HEK293 (cell line): Measurements from ENCODE around the gene PCSK2.
A peak's percentile ranks its signal among the peaks of the same experiment; 100 is the strongest.

ENCODE experiments used
- CTCF ChIA-PET: fragments of 350-600 bp; formaldehyde crosslinking; extraction: SDS; loops from one replicate; lab custom pipeline; 2021; ENCODE audit warnings: antibody characterized with exemption; lab: Yijun Ruan, JAX
- POLR2A ChIA-PET: fragments of 300-600 bp; formaldehyde crosslinking; extraction: SDS; loops from one replicate; lab custom pipeline; 2020; ENCODE audit warnings: antibody characterized with exemption, inconsistent platforms; lab: Yijun Ruan, JAX
- H3K27ac ChIP-seq: fragments of 200-500 bp; sonication (Bioruptor generic); 2 replicates; pipeline ENCODE4 v1.5.1; 2014; ENCODE audit warnings: low read depth, low read length, control low read depth, inconsistent platforms; ENCODE audit errors: extremely low read depth
- H3K36me3 ChIP-seq, 2 experiments: fragments of 200-500 bp in 1 of 2; sonication (Bioruptor generic) in 1 of 2; 1 replicate in 1 of 2; 2 replicates in 1 of 2; pipeline ENCODE4 v1.5.1; 2014 to 2017; ENCODE audit warnings: inconsistent platforms in 2 of 2, low read length in 2 of 2; ENCODE audit not compliant: control insufficient read depth in 2 of 2, insufficient read depth in 1 of 2
- H3K4me1 ChIP-seq: fragments of 200-500 bp; sonication (Bioruptor generic); 2 replicates; pipeline ENCODE4 v1.5.1; 2014; ENCODE audit warnings: mild to moderate bottlenecking, low read length, inconsistent platforms; ENCODE audit not compliant: control insufficient read depth, insufficient read depth
- H3K4me3 ChIP-seq: 2 replicates; pipeline ENCODE4 v1.5.1; 2011; ENCODE audit warnings: low read depth, mild to moderate bottlenecking, control low read depth, low read length, moderate library complexity
- H3K9me3 ChIP-seq: fragments of 200-500 bp; sonication (Bioruptor generic); 2 replicates; pipeline ENCODE4 v1.5.1; 2014; ENCODE audit warnings: low read depth, low read length, inconsistent platforms; ENCODE audit not compliant: control insufficient read depth, insufficient read depth
- EGR2 ChIP-seq: fragments of 450-650 bp; formaldehyde crosslinking; IDR thresholded peaks from 2 replicates; pipeline ENCODE4 v1.5.1; 2016; ENCODE audit warnings: low read depth, missing biosample characterization, missing genetic modification characterization
- GLIS2 ChIP-seq: fragments of 450-650 bp; formaldehyde crosslinking; IDR thresholded peaks from 2 replicates; pipeline ENCODE4 v1.5.1; 2016; ENCODE audit warnings: missing biosample characterization, missing genetic modification characterization
- ZBTB20 ChIP-seq: fragments of 450-650 bp; formaldehyde crosslinking; IDR thresholded peaks from 2 replicates; pipeline ENCODE4 v1.5.1; 2016; ENCODE audit warnings: missing biosample characterization, missing genetic modification characterization
- ZBTB7A ChIP-seq: fragments of 450-650 bp; formaldehyde crosslinking; IDR thresholded peaks from 2 replicates; pipeline ENCODE4 v1.5.1; 2016; ENCODE audit warnings: low read depth, missing biosample characterization, missing genetic modification characterization
- ZEB2 ChIP-seq: fragments of 450-650 bp; formaldehyde crosslinking; IDR thresholded peaks from 2 replicates; pipeline ENCODE4 v1.5.1; 2016; ENCODE audit warnings: missing biosample characterization, missing genetic modification characterization
- ZIC2 ChIP-seq: fragments of 450-650 bp; formaldehyde crosslinking; IDR thresholded peaks from 2 replicates; pipeline ENCODE4 v1.5.1; 2016; ENCODE audit warnings: missing biosample characterization, missing genetic modification characterization
- ZNF121 ChIP-seq: fragments of 450-650 bp; formaldehyde crosslinking; IDR thresholded peaks from 2 replicates; pipeline ENCODE4 v1.5.1; 2016; ENCODE audit warnings: missing biosample characterization, missing genetic modification characterization
- ZNF138 ChIP-seq: fragments of 450-650 bp; formaldehyde crosslinking; IDR thresholded peaks from 2 replicates; pipeline ENCODE4 v1.5.1; 2016; ENCODE audit warnings: missing biosample characterization, missing genetic modification characterization, borderline replicate concordance
- ZNF148 ChIP-seq: fragments of 450-650 bp; formaldehyde crosslinking; IDR thresholded peaks from 2 replicates; pipeline ENCODE4 v1.5.0; 2017; ENCODE audit warnings: missing biosample characterization, missing genetic modification characterization, borderline replicate concordance
- ZNF335 ChIP-seq: fragments of 450-650 bp; formaldehyde crosslinking; conservative IDR thresholded peaks from 2 replicates; pipeline ENCODE4 v1.5.1; 2016; ENCODE audit warnings: missing biosample characterization, missing genetic modification characterization
- ZNF473 ChIP-seq: fragments of 450-650 bp; formaldehyde crosslinking; IDR thresholded peaks from 2 replicates; pipeline ENCODE4 v1.5.1; 2017; ENCODE audit warnings: missing biosample characterization, missing genetic modification characterization
- ZNF521 ChIP-seq: fragments of 450-650 bp; formaldehyde crosslinking; IDR thresholded peaks from 2 replicates; pipeline ENCODE4 v1.5.1; 2017; ENCODE audit warnings: missing biosample characterization, mild to moderate bottlenecking, missing genetic modification characterization
- ZNF548 ChIP-seq: fragments of 450-650 bp; formaldehyde crosslinking; IDR thresholded peaks from 2 replicates; pipeline ENCODE4 v1.5.1; 2016; ENCODE audit warnings: missing biosample characterization, missing genetic modification characterization
- ZNF580 ChIP-seq: fragments of 450-650 bp; formaldehyde crosslinking; IDR thresholded peaks from 2 replicates; pipeline ENCODE4 v1.5.1; 2016; ENCODE audit warnings: missing biosample characterization, missing genetic modification characterization
- ZNF585B ChIP-seq: fragments of 450-650 bp; formaldehyde crosslinking; IDR thresholded peaks from 2 replicates; pipeline ENCODE4 v1.5.1; 2016; ENCODE audit warnings: missing biosample characterization, missing genetic modification characterization
- ZNF639 ChIP-seq: fragments of 450-650 bp; formaldehyde crosslinking; IDR thresholded peaks from 2 replicates; pipeline ENCODE4 v1.5.1; 2016; ENCODE audit warnings: missing biosample characterization, missing genetic modification characterization
- ZNF837 ChIP-seq: fragments of 450-650 bp; formaldehyde crosslinking; IDR thresholded peaks from 2 replicates; pipeline ENCODE4 v1.5.1; 2016; ENCODE audit warnings: missing biosample characterization, missing genetic modification characterization
- ZXDB ChIP-seq: fragments of 450-650 bp; formaldehyde crosslinking; IDR thresholded peaks from 2 replicates; pipeline ENCODE4 v1.5.1; 2016; ENCODE audit warnings: missing biosample characterization, missing genetic modification characterization
- TF ChIP-seq, protein P1 (sequence below): fragments of 450-650 bp; formaldehyde crosslinking; conservative IDR thresholded peaks from 2 replicates; pipeline ENCODE4 v1.5.1; 2016; ENCODE audit warnings: low read depth, missing biosample characterization, missing genetic modification characterization
- TF ChIP-seq, protein P2 (sequence below): fragments of 450-650 bp; formaldehyde crosslinking; IDR thresholded peaks from 2 replicates; pipeline ENCODE4 v1.5.1; 2017; ENCODE audit warnings: missing biosample characterization, missing genetic modification characterization
- TF ChIP-seq, protein P3 (sequence below): fragments of 450-650 bp; formaldehyde crosslinking; IDR thresholded peaks from 2 replicates; pipeline ENCODE4 v1.5.1; 2016; ENCODE audit warnings: missing biosample characterization, missing genetic modification characterization

The PCSK2 gene

GRCh38 chr20:17226410-17227218 lies at the start of gene PCSK2 (continued):
- TF ChIP-seq ZNF639 (tag by site-specific recombination) (0 out of 2 replicates have a peak, but pooled peaks have one; percentile 31), ZNF335 (tag by site-specific recombination) (peak; percentile 98), ZNF521 (tag by site-specific recombination) (no peak), ZEB2 (tag by site-specific recombination) (peak; percentile 50; the same call in 1 of the 2 replicates), GLIS2 (tag by site-specific recombination) (peak; percentile 71; the same call in 1 of the 2 replicates), EGR2 (peak; percentile 33; the same call in 1 of the 2 replicates), ZNF585B (tag by site-specific recombination) (no peak), ZXDB (tag by site-specific recombination) (0 out of 2 replicates have a peak, but pooled peaks have one; percentile 42), ZBTB20 (tag by site-specific recombination) (peak; percentile 57; the same call in 1 of the 2 replicates)
- TF ChIP-seq, protein P1, sequence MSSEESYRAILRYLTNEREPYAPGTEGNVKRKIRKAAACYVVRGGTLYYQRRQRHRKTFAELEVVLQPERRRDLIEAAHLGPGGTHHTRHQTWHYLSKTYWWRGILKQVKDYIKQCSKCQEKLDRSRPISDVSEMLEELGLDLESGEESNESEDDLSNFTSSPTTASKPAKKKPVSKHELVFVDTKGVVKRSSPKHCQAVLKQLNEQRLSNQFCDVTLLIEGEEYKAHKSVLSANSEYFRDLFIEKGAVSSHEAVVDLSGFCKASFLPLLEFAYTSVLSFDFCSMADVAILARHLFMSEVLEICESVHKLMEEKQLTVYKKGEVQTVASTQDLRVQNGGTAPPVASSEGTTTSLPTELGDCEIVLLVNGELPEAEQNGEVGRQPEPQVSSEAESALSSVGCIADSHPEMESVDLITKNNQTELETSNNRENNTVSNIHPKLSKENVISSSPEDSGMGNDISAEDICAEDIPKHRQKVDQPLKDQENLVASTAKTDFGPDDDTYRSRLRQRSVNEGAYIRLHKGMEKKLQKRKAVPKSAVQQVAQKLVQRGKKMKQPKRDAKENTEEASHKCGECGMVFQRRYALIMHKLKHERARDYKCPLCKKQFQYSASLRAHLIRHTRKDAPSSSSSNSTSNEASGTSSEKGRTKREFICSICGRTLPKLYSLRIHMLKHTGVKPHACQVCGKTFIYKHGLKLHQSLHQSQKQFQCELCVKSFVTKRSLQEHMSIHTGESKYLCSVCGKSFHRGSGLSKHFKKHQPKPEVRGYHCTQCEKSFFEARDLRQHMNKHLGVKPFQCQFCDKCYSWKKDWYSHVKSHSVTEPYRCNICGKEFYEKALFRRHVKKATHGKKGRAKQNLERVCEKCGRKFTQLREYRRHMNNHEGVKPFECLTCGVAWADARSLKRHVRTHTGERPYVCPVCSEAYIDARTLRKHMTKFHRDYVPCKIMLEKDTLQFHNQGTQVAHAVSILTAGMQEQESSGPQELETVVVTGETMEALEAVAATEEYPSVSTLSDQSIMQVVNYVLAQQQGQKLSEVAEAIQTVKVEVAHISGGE (tag by site-specific recombination) = peak; percentile 60

GRCh38 chr20:17177341-17177740 lies 49.5 kb upstream of the PCSK2 start:
- Histone ChIP-seq H3K4me1 (no peaks in the 10 kb centered on the region), H3K9me3 (no peaks in the 10 kb centered on the region), H3K27ac (no peak overlapping the region), H3K36me3 (no peaks in the 10 kb centered on the region), H3K4me3 (no peak overlapping the region)
- CTCF ChIA-PET = no interaction called here
- POLR2A ChIA-PET = no interaction called here
- TF ChIP-seq ZIC2 (tag by site-specific recombination) (no peak), ZBTB7A (tag by site-specific recombination) (no peak), ZNF548 (no peak)

DNA sequence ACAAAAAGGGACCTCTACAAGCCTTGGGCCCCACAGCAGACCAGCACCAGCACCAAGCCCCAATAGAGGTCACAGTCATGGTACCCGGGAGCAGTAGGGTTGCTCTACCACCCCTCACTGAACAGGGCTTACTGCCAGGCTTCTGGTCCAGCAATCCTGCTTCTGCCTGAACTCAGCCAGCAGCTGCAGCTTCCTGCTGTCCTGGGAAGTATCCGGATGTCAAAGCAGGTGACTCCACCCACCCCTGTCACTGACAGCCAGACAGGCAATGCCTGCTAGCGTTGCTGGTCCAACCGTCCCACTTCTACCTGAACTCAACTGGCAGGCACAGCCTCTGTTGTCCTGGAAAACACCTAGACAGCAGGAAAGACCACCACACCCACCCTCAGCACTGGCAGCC lies 47.0 kb upstream of the PCSK2 start:
- H3K36me3 ChIP-seq = no peaks in the 10 kb centered on the region
- H3K4me1 ChIP-seq = no peaks in the 10 kb centered on the region
- no peak overlapping the region for H3K27ac ChIP-seq
- H3K9me3 ChIP-seq = no peaks in the 10 kb centered on the region
- ChIA-PET CTCF (no interaction called here), POLR2A (no interaction called here)
- H3K4me3 ChIP-seq = no peak overlapping the region
- TF ChIP-seq ZNF148 (no peak), ZNF473 (tag by site-specific recombination) (no peak), ZNF837 (tag by site-specific recombination) (no peak), ZNF580 (tag by site-specific recombination) (no peak), ZNF121 (tag by site-specific recombination) (no peak), ZNF138 (tag by site-specific recombination) (no peak)
- TF ChIP-seq, protein P2, sequence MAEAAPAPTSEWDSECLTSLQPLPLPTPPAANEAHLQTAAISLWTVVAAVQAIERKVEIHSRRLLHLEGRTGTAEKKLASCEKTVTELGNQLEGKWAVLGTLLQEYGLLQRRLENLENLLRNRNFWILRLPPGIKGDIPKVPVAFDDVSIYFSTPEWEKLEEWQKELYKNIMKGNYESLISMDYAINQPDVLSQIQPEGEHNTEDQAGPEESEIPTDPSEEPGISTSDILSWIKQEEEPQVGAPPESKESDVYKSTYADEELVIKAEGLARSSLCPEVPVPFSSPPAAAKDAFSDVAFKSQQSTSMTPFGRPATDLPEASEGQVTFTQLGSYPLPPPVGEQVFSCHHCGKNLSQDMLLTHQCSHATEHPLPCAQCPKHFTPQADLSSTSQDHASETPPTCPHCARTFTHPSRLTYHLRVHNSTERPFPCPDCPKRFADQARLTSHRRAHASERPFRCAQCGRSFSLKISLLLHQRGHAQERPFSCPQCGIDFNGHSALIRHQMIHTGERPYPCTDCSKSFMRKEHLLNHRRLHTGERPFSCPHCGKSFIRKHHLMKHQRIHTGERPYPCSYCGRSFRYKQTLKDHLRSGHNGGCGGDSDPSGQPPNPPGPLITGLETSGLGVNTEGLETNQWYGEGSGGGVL (tag by site-specific recombination) = no peak
- TF ChIP-seq, protein P3, sequence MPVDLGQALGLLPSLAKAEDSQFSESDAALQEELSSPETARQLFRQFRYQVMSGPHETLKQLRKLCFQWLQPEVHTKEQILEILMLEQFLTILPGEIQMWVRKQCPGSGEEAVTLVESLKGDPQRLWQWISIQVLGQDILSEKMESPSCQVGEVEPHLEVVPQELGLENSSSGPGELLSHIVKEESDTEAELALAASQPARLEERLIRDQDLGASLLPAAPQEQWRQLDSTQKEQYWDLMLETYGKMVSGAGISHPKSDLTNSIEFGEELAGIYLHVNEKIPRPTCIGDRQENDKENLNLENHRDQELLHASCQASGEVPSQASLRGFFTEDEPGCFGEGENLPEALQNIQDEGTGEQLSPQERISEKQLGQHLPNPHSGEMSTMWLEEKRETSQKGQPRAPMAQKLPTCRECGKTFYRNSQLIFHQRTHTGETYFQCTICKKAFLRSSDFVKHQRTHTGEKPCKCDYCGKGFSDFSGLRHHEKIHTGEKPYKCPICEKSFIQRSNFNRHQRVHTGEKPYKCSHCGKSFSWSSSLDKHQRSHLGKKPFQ (tag by site-specific recombination) = no peak
